ENCODE data around the gene KIR2DL3.

DNA sequence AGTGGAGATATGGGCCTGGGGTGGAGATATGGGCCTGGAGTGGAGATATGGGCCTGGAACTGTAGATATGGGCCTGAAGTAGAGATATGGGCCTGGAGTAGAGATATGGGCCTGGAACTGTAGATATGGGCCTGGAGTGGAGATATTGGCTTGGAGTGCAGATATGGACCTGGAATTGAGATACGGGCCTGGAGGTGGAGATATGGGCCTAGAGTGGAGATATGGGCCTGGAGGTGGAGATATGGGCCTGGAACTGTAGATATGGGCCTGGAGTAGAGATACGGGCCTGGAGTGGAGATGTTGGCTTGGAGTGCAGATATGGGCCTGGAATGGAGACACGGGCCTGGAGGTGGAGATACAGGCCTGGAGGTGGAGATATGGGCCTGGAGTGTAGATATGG, 13.7 kb upstream of the KIR2DL3 start:
- TF ChIP-seq POLR2A (IDR thresholded peaks at IDR 0.05; ENCODE audit: low read depth, low read length) (no peak), POLR2AphosphoS5 (IDR thresholded peaks at IDR 0.05; ENCODE audit: low read depth, low read length) (no peak)

All from GM12891 (cell line).